Muscle of leg (tissue), 11 donors: ENCODE measurements around the gene CHFR. TPM values are rescaled to one million over a fixed set of nuclear protein-coding genes. Genes with fewer than 3 reads are reported as not detected.
"Not testable (repeated sequence)": the region's sequence is repeated elsewhere in the genome, so short reads cannot be mapped to it uniquely, and the experiment has no call there.

Experiments
- DNase-seq: peaks from one replicate; pipeline ENCODE4 v3.0.0; 2013
- H3K27ac ChIP-seq: one replicate; pipeline ENCODE4 v1.5.1; 2013; ENCODE audit warnings: mild to moderate bottlenecking, low read length, control low read depth
- H3K27me3 ChIP-seq: one replicate; pipeline ENCODE4 v1.6.1; 2013; ENCODE audit warnings: low read length; ENCODE audit not compliant: control insufficient read depth, insufficient read depth
- H3K36me3 ChIP-seq: one replicate; pipeline ENCODE4 v1.6.1; 2013; ENCODE audit warnings: low read length; ENCODE audit not compliant: control insufficient read depth, insufficient read depth
- H3K4me1 ChIP-seq: one replicate; pipeline ENCODE4 v1.6.1; 2013; ENCODE audit warnings: low read length; ENCODE audit not compliant: control insufficient read depth, insufficient read depth
- H3K4me3 ChIP-seq: one replicate; pipeline ENCODE4 v1.5.1; 2013; ENCODE audit warnings: low read length, control low read depth
- H3K9me3 ChIP-seq: replicated peaks from 2 replicates; pipeline ENCODE4 v1.6.1; 2013; ENCODE audit warnings: low read depth, low read length; ENCODE audit not compliant: control insufficient read depth
- WGBS: methylation state at CpG from one replicate; pipeline ENCODE4 v1.1.5; 2013; ENCODE audit warnings: missing lambda C conversion rate; ENCODE audit not compliant: insufficient coverage; 5-methylcytosine and 5-hydroxymethylcytosine counted together
- polyA plus RNA-seq, 8 donors: library from polyadenylated mRNA; unstranded; fragments of 120-200 nt; gene quantifications; one replicate each; pipeline versions ENCODE4 v1.2.1 to v1.2.3, GENCODE V29; 2013; ENCODE audit warnings: inconsistent platforms in 1 of 8, low replicate concordance in 1 of 8; ENCODE audit not compliant: insufficient read length in 8 of 8, insufficient read depth in 1 of 8
- total RNA-seq: library from RNA; stranded (reverse); fragments of 120-200 nt; gene quantifications from one replicate; pipeline ENCODE4 v1.2.4, GENCODE V29; 2013

The CHFR gene
- total and polyA plus RNA-seq, 9 donors = 13.3 to 21.5 (median 17.0) TPM

DNA sequence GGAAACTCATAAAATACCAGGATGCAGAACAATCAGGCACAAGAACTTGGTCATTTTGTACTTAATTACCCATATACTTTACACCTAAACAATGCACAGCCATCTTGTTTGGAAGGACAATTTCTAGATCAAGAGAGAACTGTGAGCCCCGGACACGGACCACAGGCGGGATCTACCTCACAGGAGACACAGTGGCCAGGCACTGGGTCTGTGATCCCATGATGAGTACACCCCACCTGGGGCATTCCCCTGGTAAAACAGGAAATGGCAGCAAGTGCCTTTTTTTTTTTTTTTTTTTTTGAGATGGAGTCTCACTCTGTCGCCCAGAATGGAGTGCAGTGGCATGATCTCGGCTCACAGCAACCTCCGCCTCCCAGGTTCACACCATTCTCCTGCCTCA lies 74.0 kb downstream of the CHFR start:
- 83% methylated on average over 3 of the region's 6 CpGs for WGBS
- no peaks in the 10 kb centered on the region for H3K4me1 ChIP-seq
- no peak overlapping the region for H3K4me3 ChIP-seq
- DNase-seq = no peak
- H3K27me3 ChIP-seq = no peaks in the 10 kb centered on the region
- H3K36me3 ChIP-seq = peaks cover 58% of the 10 kb centered on the region
- H3K27ac ChIP-seq = no peak overlapping the region
- H3K9me3 ChIP-seq = no peaks in the 10 kb centered on the region

DNA sequence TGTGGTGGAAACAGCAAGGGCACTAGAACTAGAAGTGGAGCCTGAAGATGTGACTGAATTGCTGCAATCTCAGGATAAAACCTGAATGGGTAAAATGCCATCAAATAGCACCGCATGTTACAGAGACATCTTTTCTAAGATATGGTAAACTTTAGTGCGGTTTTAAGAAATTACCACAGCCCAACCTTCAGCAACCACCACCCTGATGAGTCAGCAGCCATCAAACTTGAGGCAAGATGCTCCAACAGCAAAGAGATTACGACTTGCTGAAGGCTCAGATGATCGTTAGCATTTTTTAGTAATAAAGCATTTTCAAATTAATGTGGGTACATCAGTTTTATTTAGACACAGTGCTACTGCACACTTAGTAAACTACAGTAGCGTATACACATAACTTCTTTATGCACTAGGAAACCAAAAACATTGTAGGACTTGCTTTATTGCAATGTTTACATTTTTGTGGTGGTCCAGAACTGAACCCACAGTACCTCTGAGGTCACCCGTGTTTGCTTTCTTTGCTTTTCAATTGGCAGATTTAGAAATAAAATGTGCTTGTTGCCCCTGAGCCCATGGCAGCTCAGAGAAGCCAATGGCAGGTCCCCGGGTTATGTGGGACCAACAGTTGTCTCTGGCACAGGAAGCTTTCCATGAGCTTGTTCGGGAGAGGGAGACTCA lies 74.6 kb downstream of the CHFR start:
- H3K27ac ChIP-seq = no peak overlapping the region
- H3K27me3 ChIP-seq = no peaks in the 10 kb centered on the region
- no peak for DNase-seq
- 90% methylated on average over 2 of the region's 8 CpGs for WGBS
- peaks cover 59% of the 10 kb centered on the region for H3K36me3 ChIP-seq
- H3K4me1 ChIP-seq = no peaks in the 10 kb centered on the region
- H3K9me3 ChIP-seq = no peaks in the 10 kb centered on the region
- H3K4me3 ChIP-seq = no peak overlapping the region

DNA sequence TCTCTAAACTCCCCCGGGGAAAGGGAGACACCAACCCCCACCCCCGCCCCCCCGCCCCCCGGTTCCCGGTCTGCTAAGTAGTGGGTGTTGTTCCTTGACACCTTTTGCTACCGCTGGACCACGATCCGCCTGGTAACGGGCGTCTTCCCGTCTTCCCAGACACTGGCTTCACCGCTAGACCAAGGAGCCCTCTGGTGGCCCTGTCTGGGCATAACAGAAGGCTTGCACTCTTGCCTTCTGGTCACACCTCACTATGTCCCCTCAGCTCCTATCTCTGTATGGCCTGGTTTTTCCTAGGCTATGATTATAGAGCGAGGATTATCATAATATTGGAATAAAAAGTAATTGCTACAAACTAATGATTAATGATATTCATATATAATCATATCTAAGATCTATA lies 78.0 kb downstream of the CHFR start:
- DNase-seq, H3K4me1 ChIP-seq, H3K27ac ChIP-seq, H3K27me3 ChIP-seq, H3K4me3 ChIP-seq, H3K9me3 ChIP-seq: not testable (repeated sequence)
- 62% methylated on average over 8 of the region's 13 CpGs for WGBS
- H3K36me3 ChIP-seq = peaks cover 62% of the 10 kb centered on the region

DNA sequence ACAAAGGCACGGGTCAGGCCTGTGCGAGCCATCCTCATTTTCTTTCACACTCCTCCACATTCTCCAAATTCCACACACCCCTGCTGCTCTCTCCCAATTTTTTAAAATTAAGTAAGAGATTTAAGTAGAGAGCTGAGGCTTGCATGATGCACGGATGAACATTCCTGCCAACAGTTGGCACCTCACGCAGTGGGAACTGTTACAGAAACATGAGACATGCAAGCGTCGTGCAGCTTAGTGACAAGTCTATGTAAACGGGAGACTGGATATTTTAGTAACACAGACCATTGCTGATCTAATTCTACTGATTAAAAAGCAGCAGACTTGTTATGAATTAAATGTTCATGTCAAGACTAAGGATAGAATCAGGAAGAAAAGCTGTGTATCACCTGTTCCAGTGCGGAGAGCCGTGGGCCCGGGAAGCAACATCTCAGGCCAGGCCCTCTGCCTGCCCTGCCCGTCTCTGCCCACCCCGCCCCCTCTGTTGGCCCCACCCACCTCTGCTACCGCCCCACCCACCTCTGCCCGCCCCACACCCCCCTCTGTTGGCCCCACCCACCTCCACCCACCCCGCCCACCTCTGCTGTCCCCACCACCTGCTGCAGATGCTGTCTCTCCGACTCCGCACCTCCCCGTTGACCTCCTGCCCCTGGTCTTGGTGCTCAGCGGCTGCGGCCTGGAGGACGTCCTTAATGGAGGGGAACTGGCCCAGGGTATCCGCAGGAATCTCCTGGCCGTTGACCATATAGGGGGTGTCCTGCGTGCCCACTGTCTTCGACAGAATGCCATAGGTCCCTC lies 79.9 kb downstream of the CHFR start:
- no peaks in the 10 kb centered on the region for H3K27me3 ChIP-seq
- WGBS = 89% methylated on average over 14 of the region's 25 CpGs
- no peaks in the 10 kb centered on the region for H3K4me1 ChIP-seq
- no peaks in the 10 kb centered on the region for H3K9me3 ChIP-seq
- DNase-seq = no peak
- H3K4me3 ChIP-seq = no peak overlapping the region
- H3K36me3 ChIP-seq = peaks cover 62% of the 10 kb centered on the region
- H3K27ac ChIP-seq = no peak overlapping the region

DNA sequence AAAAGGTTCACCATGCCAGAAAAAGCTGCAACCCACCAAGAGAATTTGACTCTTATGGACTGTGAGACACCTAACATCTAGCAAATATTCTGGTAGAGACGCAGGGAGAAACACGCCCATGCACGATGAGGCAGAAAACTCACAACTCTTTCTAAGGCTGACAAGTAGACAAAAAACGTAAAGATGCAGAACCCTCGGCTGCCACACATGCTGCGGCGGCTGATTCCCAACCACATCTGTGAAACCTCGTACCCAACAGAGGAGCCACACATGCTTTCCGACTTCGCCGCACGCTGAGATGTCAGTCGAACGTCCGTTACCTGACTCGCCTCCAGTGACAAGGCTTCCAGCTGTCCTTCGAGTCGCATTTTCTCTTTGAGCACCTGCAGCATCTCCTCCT lies 80.5 kb downstream of the CHFR start:
- Histone ChIP-seq H3K27ac (no peak overlapping the region), H3K9me3 (no peaks in the 10 kb centered on the region), H3K36me3 (peaks cover 65% of the 10 kb centered on the region), H3K4me1 (no peaks in the 10 kb centered on the region), H3K27me3 (no peaks in the 10 kb centered on the region), H3K4me3 (no peak overlapping the region)
- no peak for DNase-seq
- 87% methylated on average over 17 of the region's 18 CpGs for WGBS

DNA sequence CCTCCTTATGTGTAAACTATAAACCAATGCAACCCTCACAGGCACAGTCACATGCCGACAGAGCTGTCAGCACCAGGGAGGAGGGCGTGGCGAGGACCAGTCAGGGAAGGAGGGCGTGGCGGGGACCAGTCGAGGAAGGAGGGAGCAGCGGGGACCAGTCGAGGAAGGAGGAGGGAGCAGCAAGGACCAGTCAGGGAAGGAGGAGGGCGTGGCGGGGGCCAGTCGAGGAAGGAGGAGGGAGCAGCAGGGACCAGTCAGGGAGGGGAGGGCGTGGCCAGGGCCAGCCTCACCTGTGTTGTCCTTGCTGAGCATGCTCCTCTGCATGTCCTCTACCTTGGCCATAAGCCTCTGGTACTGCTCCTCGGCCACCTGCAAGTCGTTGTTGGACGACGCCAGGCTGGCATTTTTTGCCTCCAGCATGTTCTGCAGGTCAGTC lies 83.0 kb downstream of the CHFR start:
- 92% methylated on average over 9 of the region's 16 CpGs for WGBS
- Histone ChIP-seq H3K9me3 (no peaks in the 10 kb centered on the region), H3K36me3 (peaks cover 80% of the 10 kb centered on the region), H3K4me3 (no peak overlapping the region), H3K27ac (no peak overlapping the region), H3K4me1 (no peaks in the 10 kb centered on the region), H3K27me3 (no peaks in the 10 kb centered on the region)
- DNase-seq = no peak

DNA sequence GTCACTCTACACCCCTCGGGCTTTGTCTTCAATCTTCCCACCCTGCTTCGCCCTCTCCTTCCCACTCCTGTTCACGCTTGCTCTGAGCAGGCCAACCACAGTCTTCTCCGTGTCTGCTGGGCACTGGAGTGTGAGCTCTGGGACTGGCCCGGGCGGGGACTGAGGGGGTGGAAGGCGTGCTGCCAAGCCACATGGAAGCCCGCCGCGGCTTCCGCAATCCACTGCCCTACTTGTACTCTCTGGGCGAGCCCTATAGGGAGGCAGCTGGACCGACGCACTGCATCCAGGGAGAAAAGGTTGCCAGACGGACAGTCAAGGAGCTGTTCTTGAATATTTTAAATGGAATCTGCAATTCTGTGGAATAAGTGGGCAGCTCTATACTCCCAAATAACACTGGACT lies 83.5 kb downstream of the CHFR start:
- Histone ChIP-seq H3K27me3 (no peaks in the 10 kb centered on the region), H3K36me3 (peaks cover 86% of the 10 kb centered on the region), H3K9me3 (no peaks in the 10 kb centered on the region), H3K4me3 (no peak overlapping the region), H3K27ac (no peak overlapping the region), H3K4me1 (no peaks in the 10 kb centered on the region)
- no peak for DNase-seq
- WGBS = 86% methylated on average over 13 of the region's 15 CpGs

DNA sequence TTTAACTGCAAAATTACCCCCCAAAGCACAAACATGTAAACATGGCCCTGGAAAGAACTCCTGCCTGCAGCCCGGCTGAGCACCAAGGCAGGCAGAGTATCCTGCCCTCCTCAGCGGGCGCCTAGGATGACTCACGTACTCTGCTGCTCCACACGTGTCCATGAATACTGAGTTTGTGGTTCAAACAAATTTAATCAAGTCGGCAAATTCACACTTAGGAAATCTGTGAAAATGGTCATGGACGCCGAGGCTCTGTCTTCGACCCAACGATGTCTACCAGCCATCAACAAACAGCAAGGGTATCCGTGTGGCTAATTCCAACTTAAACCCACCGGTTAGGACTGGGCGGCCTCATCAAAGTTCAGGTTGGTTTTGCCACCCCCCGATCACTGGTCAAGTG lies 84.3 kb downstream of the CHFR start:
- 89% methylated on average over 14 of the region's 14 CpGs for WGBS
- no peak overlapping the region for H3K27ac ChIP-seq
- DNase-seq = no peak
- no peaks in the 10 kb centered on the region for H3K27me3 ChIP-seq
- H3K36me3 ChIP-seq = peaks cover 86% of the 10 kb centered on the region
- H3K4me3 ChIP-seq = no peak overlapping the region
- H3K9me3 ChIP-seq = no peaks in the 10 kb centered on the region
- no peaks in the 10 kb centered on the region for H3K4me1 ChIP-seq

DNA sequence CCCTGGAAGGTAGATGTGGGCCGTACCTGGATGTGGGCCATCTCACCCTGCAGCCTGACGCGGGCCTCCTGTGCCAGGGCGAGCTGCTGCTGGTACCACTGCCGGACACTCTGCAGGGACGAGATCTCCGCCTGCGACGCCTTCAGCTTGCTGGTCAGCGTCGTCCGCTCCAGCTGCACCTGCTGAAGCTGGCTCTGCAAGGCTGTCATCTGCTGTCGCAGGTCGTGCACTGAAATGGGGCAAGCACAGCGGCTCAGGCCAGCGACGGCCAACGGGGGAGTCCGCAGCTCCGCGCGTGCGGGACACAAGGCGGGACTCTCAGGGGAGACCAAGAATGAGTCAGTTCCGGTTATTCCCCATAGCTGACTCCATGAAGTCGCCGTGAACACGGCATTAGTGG lies 85.7 kb downstream of the CHFR start:
- H3K4me1 ChIP-seq = no peaks in the 10 kb centered on the region
- DNase-seq = no peak
- H3K27ac ChIP-seq = no peak overlapping the region
- no peak overlapping the region for H3K4me3 ChIP-seq
- no peaks in the 10 kb centered on the region for H3K9me3 ChIP-seq
- no peaks in the 10 kb centered on the region for H3K27me3 ChIP-seq
- H3K36me3 ChIP-seq = peaks cover 87% of the 10 kb centered on the region
- WGBS = 86% methylated on average over 28 of the region's 28 CpGs

DNA sequence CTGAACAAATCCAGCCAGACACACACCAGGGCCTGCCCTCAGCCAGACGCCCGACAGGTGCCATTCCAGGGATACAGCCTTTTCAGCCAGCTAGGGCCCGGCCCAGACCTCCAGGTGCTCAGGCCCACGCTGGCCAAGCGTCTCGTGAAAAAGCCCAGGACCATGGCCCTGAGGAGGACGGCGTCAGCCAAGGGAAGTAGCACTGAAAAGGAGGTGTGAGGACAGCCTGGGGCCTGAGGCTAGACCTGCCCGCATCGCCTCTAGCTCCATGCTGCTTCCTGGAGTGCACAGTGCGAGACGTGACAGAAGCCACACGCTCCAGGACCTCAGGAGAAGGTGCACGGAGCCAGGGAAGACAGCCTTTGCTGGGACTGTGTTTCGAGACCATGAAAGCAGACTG lies 88.6 kb downstream of the CHFR start:
- peaks cover 82% of the 10 kb centered on the region for H3K36me3 ChIP-seq
- no peaks in the 10 kb centered on the region for H3K4me1 ChIP-seq
- no peaks in the 10 kb centered on the region for H3K27me3 ChIP-seq
- no peak overlapping the region for H3K27ac ChIP-seq
- no peak overlapping the region for H3K4me3 ChIP-seq
- no peaks in the 10 kb centered on the region for H3K9me3 ChIP-seq
- 93% methylated on average over 15 of the region's 15 CpGs for WGBS
- DNase-seq = no peak
